Choroid plexus epithelial cell (primary cell): ENCODE results near the gene PAN2.

Source experiments
- DNase-seq: peaks from one replicate; pipeline ENCODE4 v3.0.0-alpha.2; 2010; ENCODE audit warnings: low read depth
- H3K4me3 ChIP-seq: 2 replicates; pipeline ENCODE4 v1.5.1; 2011; ENCODE audit warnings: low read depth, mild to moderate bottlenecking, control low read depth, low read length, moderate library complexity
- CTCF ChIP-seq: conservative IDR thresholded peaks from 2 replicates; pipeline ENCODE4 v1.5.1; 2011; ENCODE audit warnings: low read depth, mild to moderate bottlenecking, control low read depth, inconsistent platforms, low read length, moderate library complexity

The PAN2 gene

DNA sequence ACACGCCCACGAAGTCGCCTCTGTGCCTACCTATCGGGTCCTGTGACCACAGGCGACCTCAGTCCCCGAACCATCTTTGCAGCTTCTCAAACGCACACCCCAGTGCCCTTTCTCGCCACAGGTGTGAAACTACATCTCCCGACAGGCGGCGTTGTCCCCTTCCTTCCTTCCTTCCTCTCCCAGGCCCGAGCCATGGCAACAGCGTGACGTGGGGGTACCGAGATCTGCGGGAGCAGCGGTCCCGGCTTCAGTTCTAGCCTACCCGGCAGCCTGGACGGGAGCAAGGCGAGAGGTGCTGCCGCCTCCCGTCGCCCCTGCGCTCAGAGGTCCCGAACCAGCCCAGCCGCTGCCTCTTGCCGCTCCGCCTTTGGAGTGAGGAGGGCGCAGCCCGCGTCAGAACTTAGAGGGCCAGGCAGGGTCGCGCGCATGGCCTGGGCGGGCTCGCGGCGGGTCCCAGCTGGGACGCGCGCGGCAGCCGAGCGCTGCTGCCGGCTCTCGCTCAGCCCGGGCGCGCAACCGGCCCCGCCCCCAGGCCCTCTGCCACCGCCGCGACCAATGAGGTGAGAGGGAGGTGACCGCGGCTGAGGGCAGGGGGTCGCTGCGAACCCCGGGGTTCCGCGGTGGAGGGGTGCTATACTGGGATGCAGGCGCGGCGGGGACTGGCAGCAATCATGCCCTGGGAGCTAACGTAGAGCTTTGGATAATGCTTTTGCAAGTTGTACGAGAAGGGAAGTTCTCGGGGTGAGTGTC, 66.9 kb downstream of the PAN2 start, which contains the start of gene COQ10A:
TSS of gene COQ10A (plus strand) at position 250 of the 750 bp plus-strand sequence. CDS start at position 427, 177 bp downstream.
- DNase-seq = peak; percentile 86

More for the DNA sequence above, 66.9 kb downstream of the PAN2 start, which contains the start of gene COQ10A:
- H3K4me3 ChIP-seq = peak within 1 kb of the TSS; percentile 88
- TF ChIP-seq CTCF = peak; percentile 79
